H1 (cell line): ENCODE measurements around the gene STAM. TPM values are rescaled to one million over a fixed set of nuclear protein-coding genes. Genes with fewer than 3 reads are reported as not detected.

Source experiments
- CTCF ChIA-PET: fragments of 300-600 bp; sonication (Branson Sonifier 250); formaldehyde crosslinking; loops from one replicate; lab custom pipeline; 2021; ENCODE audit not compliant: partially characterized antibody; lab: Charles Lee
- POLR2A ChIA-PET: fragments of 300-600 bp; sonication (Branson Sonifier 250); formaldehyde crosslinking; loops from one replicate; lab custom pipeline; 2021; ENCODE audit warnings: inconsistent platforms; ENCODE audit not compliant: partially characterized antibody; lab: Charles Lee
- DNase-seq, 2 experiments: peaks; one replicate each; pipeline versions ENCODE4 v3.0.0 to v3.0.0-alpha.2; 2010 to 2022; ENCODE audit warnings: low spot score in 2 of 2, low read depth in 1 of 2, mixed read lengths in 1 of 2
- FAIRE-seq: peaks from 2 replicates; lab custom pipeline; 2011; peaks lifted over from hg19 to GRCh38; lab: Jason Lieb, UNC
- H2AFZ ChIP-seq: 2 replicates; pipeline ENCODE4 v1.8.1; 2012; ENCODE audit warnings: low read length, inconsistent platforms
- H2AK5ac ChIP-seq: 2 replicates; pipeline ENCODE4 v1.6.1; 2013; ENCODE audit warnings: low read depth, low read length
- H2BK120ac ChIP-seq: replicated peaks from 2 replicates; pipeline ENCODE3; 2013; ENCODE audit warnings: low read depth, low read length, inconsistent platforms
- H2BK12ac ChIP-seq: 2 replicates; pipeline ENCODE4 v1.6.1; 2013; ENCODE audit warnings: low read depth, low read length
- H2BK15ac ChIP-seq: 2 replicates; pipeline ENCODE4 v1.6.1; 2013; ENCODE audit warnings: low read length
- H2BK20ac ChIP-seq: 2 replicates; pipeline ENCODE4 v1.6.1; 2013; ENCODE audit warnings: low read length
- H2BK5ac ChIP-seq: 2 replicates; pipeline ENCODE4 v1.6.1; 2013; ENCODE audit warnings: low read depth, low read length
- H3K14ac ChIP-seq: 2 replicates; pipeline ENCODE4 v1.6.1; 2013; ENCODE audit warnings: inconsistent platforms; ENCODE audit not compliant: insufficient read length
- H3K18ac ChIP-seq: 2 replicates; pipeline ENCODE4 v1.6.1; 2013; ENCODE audit warnings: low read length; ENCODE audit errors: extremely low read depth
- H3K23ac ChIP-seq: 2 replicates; pipeline ENCODE4 v1.6.1; 2013; ENCODE audit warnings: inconsistent platforms; ENCODE audit not compliant: insufficient read length
- H3K23me2 ChIP-seq: 2 replicates; pipeline ENCODE4 v1.6.1; 2013; ENCODE audit warnings: low read depth, low read length
- H3K27ac ChIP-seq: 2 replicates; pipeline ENCODE4 v1.6.1; 2011; ENCODE audit warnings: low read depth, low read length, inconsistent platforms
- H3K27me3 ChIP-seq, 4 experiments: replicated peaks in 1 of 4; 1 replicate in 1 of 4; 2 replicates in 3 of 4; pipeline versions ENCODE4 v1.6.1 to v1.8.1; 2011 to 2013; ENCODE audit warnings: low read length in 3 of 4, mild to moderate bottlenecking in 3 of 4, inconsistent platforms in 2 of 4, mixed read lengths in 2 of 4, moderate library complexity in 1 of 4; ENCODE audit not compliant: control insufficient read depth in 3 of 4, insufficient read depth in 3 of 4; ENCODE audit errors: extremely low read depth in 1 of 4
- H3K36me3 ChIP-seq, 4 experiments: 2 replicates each; pipeline versions ENCODE4 v1.6.1 to v1.8.1; 2011 to 2013; ENCODE audit warnings: mild to moderate bottlenecking in 4 of 4, low read length in 3 of 4, moderate library complexity in 2 of 4, control low read depth in 1 of 4, inconsistent platforms in 1 of 4; ENCODE audit not compliant: insufficient read depth in 4 of 4, control insufficient read depth in 2 of 4
- H3K4ac ChIP-seq: replicated peaks from 2 replicates; pipeline ENCODE3; 2013; ENCODE audit warnings: low read length, low read depth, mixed read lengths, inconsistent platforms; ENCODE audit not compliant: insufficient read length
- H3K4me1 ChIP-seq, 4 experiments: replicated peaks in 1 of 4; 1 replicate in 1 of 4; 2 replicates in 3 of 4; pipeline versions ENCODE4 v1.6.1 to v1.8.1; 2011 to 2013; ENCODE audit warnings: low read length in 3 of 4, inconsistent platforms in 2 of 4, mixed read lengths in 1 of 4; ENCODE audit not compliant: insufficient read depth in 4 of 4, control insufficient read depth in 3 of 4
- H3K4me2 ChIP-seq, 2 experiments: 2 replicates each; pipeline versions ENCODE4 v1.6.1 to v1.8.1; 2011 to 2013; ENCODE audit warnings: low read depth in 2 of 2, low read length in 2 of 2, control low read depth in 1 of 2, inconsistent platforms in 1 of 2, mild to moderate bottlenecking in 1 of 2; ENCODE audit not compliant: insufficient read depth in 1 of 2
- H3K4me3 ChIP-seq, 4 experiments: fragments of 200-600, 300-600 bp in 1 of 4; sonication (generic), shearing (Covaris generic), sonication (Bioruptor Twin) in 1 of 4; 2 replicates each; pipeline versions ENCODE4 v1.5.1 to v1.8.1; 2011 to 2016; ENCODE audit warnings: low read length in 4 of 4, low read depth in 3 of 4, control low read depth in 2 of 4, inconsistent platforms in 2 of 4, mild to moderate bottlenecking in 2 of 4, mixed read lengths in 1 of 4, moderate library complexity in 1 of 4; ENCODE audit not compliant: insufficient read depth in 2 of 4; ENCODE audit errors: extremely low read depth in 1 of 4
- H3K56ac ChIP-seq: replicated peaks from 2 replicates; pipeline ENCODE3; 2013; ENCODE audit warnings: low read depth, mild to moderate bottlenecking, mixed read lengths, low read length, inconsistent platforms; ENCODE audit not compliant: insufficient read length
- H3K79me1 ChIP-seq: 2 replicates; pipeline ENCODE4 v1.6.1; 2013; ENCODE audit warnings: low read depth, low read length, control low read depth
- H3K79me2 ChIP-seq, 2 experiments: 2 replicates each; pipeline versions ENCODE4 v1.6.1 to v1.8.1; 2012 to 2013; ENCODE audit warnings: low read length in 2 of 2, mild to moderate bottlenecking in 2 of 2, inconsistent platforms in 1 of 2; ENCODE audit not compliant: insufficient read depth in 2 of 2, control insufficient read depth in 1 of 2
- H3K9ac ChIP-seq, 4 experiments: replicated peaks in 1 of 4; 1 replicate in 1 of 4; 2 replicates in 3 of 4; pipeline versions ENCODE4 v1.6.1 to v1.8.1; 2011 to 2013; ENCODE audit warnings: low read depth in 3 of 4, low read length in 3 of 4, control low read depth in 2 of 4, mild to moderate bottlenecking in 2 of 4, moderate library complexity in 2 of 4, inconsistent platforms in 1 of 4; ENCODE audit errors: extremely low read depth in 1 of 4
- H3K9me3 ChIP-seq, 2 experiments: 2 replicates each; pipeline versions ENCODE4 v1.6.1 to v1.8.1; 2012 to 2013; ENCODE audit warnings: mild to moderate bottlenecking in 2 of 2, moderate library complexity in 2 of 2, control low read depth in 1 of 2, inconsistent platforms in 1 of 2, low read depth in 1 of 2, low read length in 1 of 2, mixed read lengths in 1 of 2; ENCODE audit not compliant: insufficient read depth in 2 of 2
- H4K20me1 ChIP-seq, 2 experiments: replicated peaks in 1 of 2; 2 replicates each; pipeline versions ENCODE3 to v1.8.1; 2011 to 2013; ENCODE audit warnings: inconsistent platforms in 2 of 2, low read length in 2 of 2, mild to moderate bottlenecking in 1 of 2; ENCODE audit not compliant: insufficient read depth in 2 of 2, control insufficient read depth in 1 of 2
- H4K5ac ChIP-seq: 2 replicates; pipeline ENCODE4 v1.6.1; 2013; ENCODE audit warnings: low read length, low read depth, mixed read lengths, inconsistent platforms; ENCODE audit not compliant: insufficient read length
- H4K8ac ChIP-seq: 2 replicates; pipeline ENCODE4 v1.8.0; 2013; ENCODE audit warnings: mild to moderate bottlenecking, moderate library complexity, low read length, inconsistent platforms; ENCODE audit not compliant: insufficient read depth; ENCODE audit errors: extremely low read depth
- H4K91ac ChIP-seq: replicated peaks from 2 replicates; pipeline ENCODE3; 2013; ENCODE audit warnings: low read length, mixed read lengths, inconsistent platforms; ENCODE audit not compliant: insufficient read length
- NRF1 ChIP-seq: IDR thresholded peaks from 2 replicates; pipeline ENCODE4 v1.6.1; 2011; ENCODE audit warnings: mild to moderate bottlenecking, low read depth, low read length, improper control_type of control experiment
- SIX5 ChIP-seq: IDR thresholded peaks from 2 replicates; pipeline ENCODE4 v1.6.1; 2011; ENCODE audit warnings: mild to moderate bottlenecking, low read depth, low read length
- WGBS, 2 experiments: shearing (Covaris generic) in 1 of 2; methylation state at CpG; one replicate each; pipeline versions ENCODE4 v1.1.6 to v1.1.7; 2013 to 2015; ENCODE audit warnings: low lambda C conversion rate in 2 of 2, mixed read lengths in 2 of 2, inconsistent platforms in 1 of 2, low coverage in 1 of 2, missing lambda C conversion rate in 1 of 2; ENCODE audit not compliant: insufficient replicate concordance in 2 of 2, insufficient coverage in 1 of 2, insufficient read length in 1 of 2; ENCODE audit errors: extremely low coverage in 1 of 2, missing lambda C conversion rate in 1 of 2; 5-methylcytosine and 5-hydroxymethylcytosine counted together
- polyA plus RNA-seq, 7 experiments: library from polyadenylated mRNA; depleted of rRNA in 3 of 7; stranded (reverse) in 5 of 7; unstranded in 2 of 7; fragments of >200 nt in 5 of 7; fragments of 200-250 nt in 2 of 7; gene quantifications; 1 replicate in 5 of 7; 2 replicates in 1 of 7; 4 replicates in 1 of 7; pipeline versions ENCODE4 v1.2.1 to v1.2.3, GENCODE V29; 2011 to 2013; ENCODE audit warnings: missing spikeins in 2 of 7, mixed read lengths in 2 of 7
- total RNA-seq: library from RNA; stranded (reverse); fragmentation: NEBNext Ultra II Directional; extraction: Animal tissue kit (Norgen Biotek cat#: 25700); gene quantifications from 2 replicates; pipeline ENCODE4 v1.2.1, GENCODE V29; 2021

Gene STAM
- total and polyA plus RNA-seq, 2 of the 8 experiments (the other 6 are each of a cell fraction or from before 2014, with no cell fraction given) = 22.0 to 27.8 TPM

DNA sequence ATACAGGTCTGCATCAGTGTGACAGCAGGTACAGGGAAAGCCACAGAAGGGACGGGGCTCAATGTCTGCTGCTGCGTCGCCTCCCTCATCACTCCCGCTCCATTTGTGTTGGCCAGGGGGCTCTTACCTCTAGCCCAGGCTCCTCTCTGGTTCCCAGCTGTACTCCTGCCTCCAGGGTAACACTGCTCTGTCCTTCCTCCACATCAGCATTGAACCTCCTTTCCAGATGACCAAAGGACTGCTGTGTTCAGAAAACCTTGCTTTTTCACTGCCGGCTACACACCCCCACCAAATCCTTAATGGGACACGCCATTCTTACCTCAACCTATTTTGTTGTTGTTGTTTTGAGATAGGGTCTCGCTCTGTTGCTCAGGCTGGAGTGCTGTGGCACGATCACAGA lies 105.9 kb downstream of the STAM start:
- Histone ChIP-seq H3K4ac (no peak overlapping the region), H2BK12ac (no peak overlapping the region), H3K56ac (no peak overlapping the region), H4K5ac (no peak overlapping the region)
- TF ChIP-seq SIX5 (no peak), NRF1 (no peak)
- TF ChIP-seq, all 59 proteins: peak for 0
- Histone ChIP-seq H4K8ac (no peak overlapping the region), H3K18ac (no peak overlapping the region), H4K91ac (no peak overlapping the region), H3K4me1 (no peaks in the 10 kb centered on the region), H4K20me1 (no peaks in the 10 kb centered on the region), H2AFZ (no peak overlapping the region; the same call in 1 of the 2 replicates), H3K23me2 (no peaks in the 10 kb centered on the region), H2BK120ac (no peak overlapping the region), H3K79me2 (no peaks in the 10 kb centered on the region), H3K27ac (no peak overlapping the region), H3K36me3 (no peaks in the 10 kb centered on the region), H2AK5ac (no peak overlapping the region), H3K9ac (no peak overlapping the region), H2BK15ac (no peak overlapping the region), H3K79me1 (no peaks in the 10 kb centered on the region), H3K14ac (no peak overlapping the region), H2BK20ac (no peak overlapping the region), H3K9me3 (no peaks in the 10 kb centered on the region), H3K27me3 (no peaks in the 10 kb centered on the region), H3K4me2 (no peak overlapping the region), H2BK5ac (no peak overlapping the region), H3K23ac (no peak overlapping the region), H3K4me3 (no peak overlapping the region)
- ChIA-PET POLR2A (no interaction called here), CTCF (no interaction called here)
- DNase-seq (no peak), FAIRE-seq (no peak)
- 89% methylated on average over 8 of the region's 8 CpGs; no CpG with 5 or more reads in 1 of the 2 experiments for WGBS, 2 experiments
